ENCODE measurements around the gene METTL16. TPM values are rescaled to one million over a fixed set of nuclear protein-coding genes. Genes with fewer than 3 reads are reported as not detected.

METTL16 gene
- total RNA-seq, 2 donors from 2014 or later = 46.6 to 47.9 TPM

- peak overlapping the region; percentile 80 to 83 for H3K4me3 ChIP-seq
- TF ChIP-seq CTCF (IDR thresholded peaks at IDR 0.05) = peak in 1 of 4 experiments; percentile 18
- peak; percentile 58 for TF ChIP-seq POLR2AphosphoS5 (IDR thresholded peaks at IDR 0.05)
- peak; percentile 77 for TF ChIP-seq POLR2A (IDR thresholded peaks at IDR 0.05)
- peak; percentile 87 for DNase-seq (ENCODE audit: low spot score)
- H3K36me3 ChIP-seq = no peaks in the 10 kb centered on the region
- H3K27me3 ChIP-seq (replicated peaks; ENCODE audit: insufficient read depth) = no peaks in the 10 kb centered on the region
- peaks cover 51% of the 10 kb centered on the region for H3K4me1 ChIP-seq (replicated peaks)
- WGBS = 1% methylated on average over 57 of the region's 99 CpGs
- intact Hi-C loops (cut with DNase I) = loop anchor here (10.0 kb wide), 1 partner anchor 339 kb away; the partner anchor contains the start of gene HIC1
- no peaks in the 10 kb centered on the region for H3K9me3 ChIP-seq
- peak overlapping the region; percentile 97 to 99 for H3K27ac ChIP-seq
Observed at GRCh38 chr17:2393174-2393953, 118.3 kb downstream of the METTL16 start.

- H3K27me3 ChIP-seq (replicated peaks; ENCODE audit: insufficient read depth) = no peaks in the 10 kb centered on the region
- TF ChIP-seq CTCF (IDR thresholded peaks at IDR 0.05) (no peak), POLR2A (IDR thresholded peaks at IDR 0.05) (peak; percentile 85), POLR2AphosphoS5 (IDR thresholded peaks at IDR 0.05) (peak; percentile 19)
- H3K9me3 ChIP-seq = no peaks in the 10 kb centered on the region
- 2% methylated on average over 48 of the region's 83 CpGs for WGBS
- peak overlapping the region; percentile 97 to 99 for H3K27ac ChIP-seq
- peaks cover 1 to 3% of the 10 kb centered on the region in 2 donors for H3K36me3 ChIP-seq
- DNase-seq (ENCODE audit: low spot score) = peak; percentile 94
- peak overlapping the region; percentile 80 to 83 for H3K4me3 ChIP-seq
- intact Hi-C loops (cut with DNase I) = loop anchor here (10.0 kb wide), 1 partner anchor 338 kb away; the partner anchor contains the start of gene HIC1
- peaks cover 43% of the 10 kb centered on the region for H3K4me1 ChIP-seq (replicated peaks)
Observed at GRCh38 chr17:2392252-2393173, 119.2 kb downstream of the METTL16 start.

- Histone ChIP-seq H3K27ac (peak overlapping the region; percentile 97 to 99), H3K4me1 (replicated peaks) (peaks cover 36% of the 10 kb centered on the region), H3K27me3 (replicated peaks; ENCODE audit: insufficient read depth) (no peaks in the 10 kb centered on the region), H3K4me3 (peak overlapping the region in 1 of 2 donors; percentile 83), H3K9me3 (no peaks in the 10 kb centered on the region), H3K36me3 (peaks cover 9 to 11% of the 10 kb centered on the region in 2 donors)
- no peak for DNase-seq (ENCODE audit: low spot score)
- intact Hi-C loops (cut with DNase I) = loop anchor here (10.0 kb wide), 1 partner anchor 337 kb away; the partner anchor contains the start of gene HIC1
- WGBS = 74% methylated on average over 18 of the region's 18 CpGs
- no peak for TF ChIP-seq CTCF (IDR thresholded peaks at IDR 0.05)
- TF ChIP-seq POLR2AphosphoS5 (IDR thresholded peaks at IDR 0.05) = no peak
- TF ChIP-seq POLR2A (IDR thresholded peaks at IDR 0.05) = no peak
Observed at GRCh38 chr17:2391597-2392251, 120.0 kb downstream of the METTL16 start.

GRCh38 chr17:2390199-2390836, 121.4 kb downstream of the METTL16 start:
- WGBS = 76% methylated on average over 12 of the region's 12 CpGs
- H3K4me3 ChIP-seq = no peak overlapping the region
- no peak for TF ChIP-seq POLR2AphosphoS5 (IDR thresholded peaks at IDR 0.05)
- TF ChIP-seq CTCF (IDR thresholded peaks at IDR 0.05) = no peak
- no peak for TF ChIP-seq POLR2A (IDR thresholded peaks at IDR 0.05)
- H3K4me1 ChIP-seq (replicated peaks) = peaks cover 23% of the 10 kb centered on the region
- intact Hi-C loops (cut with DNase I) = loop anchor here (10.0 kb wide), 1 partner anchor 336 kb away; the partner anchor contains the start of gene HIC1
- no peak for DNase-seq (ENCODE audit: low spot score)
- H3K9me3 ChIP-seq = no peaks in the 10 kb centered on the region
- H3K36me3 ChIP-seq = peaks cover 10 to 12% of the 10 kb centered on the region in 2 donors
- no peaks in the 10 kb centered on the region for H3K27me3 ChIP-seq (replicated peaks; ENCODE audit: insufficient read depth)
- no peak overlapping the region for H3K27ac ChIP-seq

Data from prostate gland (tissue), 2 donors.